HPDE6-E6E7 (cell line): ENCODE measurements around the gene ENOPH1.
"Not testable (repeated sequence)": the region's sequence is repeated elsewhere in the genome, so short reads cannot be mapped to it uniquely, and the experiment has no call there.

Experiments
- DNase-seq: peaks from one replicate; pipeline ENCODE4 v3.0.0; 2011; ENCODE audit warnings: missing footprints; ENCODE audit errors: extremely low spot score

Gene ENOPH1

GRCh38 chr4:82469791-82470345, 39.5 kb downstream of the ENOPH1 start:
- DNase-seq, result no peak

DNA sequence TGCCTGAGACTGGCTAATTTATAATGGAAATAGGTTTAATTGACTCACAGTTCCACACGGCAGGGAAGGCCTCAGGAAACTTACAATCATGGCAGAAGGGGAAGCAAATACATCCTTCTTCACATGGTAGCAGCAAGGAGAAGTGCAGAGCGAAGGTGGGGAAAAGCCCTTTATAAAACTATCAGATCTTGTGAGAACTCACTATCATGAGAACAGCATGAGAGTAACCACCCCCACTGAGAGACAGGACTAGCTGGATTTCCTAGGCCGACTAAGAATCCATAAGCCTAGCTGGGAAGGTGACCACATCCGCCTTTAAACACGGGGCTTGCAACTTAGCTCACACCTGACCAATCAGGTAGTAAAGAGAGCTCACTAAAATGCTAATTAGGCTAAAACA, 42.7 kb downstream of the ENOPH1 start:
- DNase-seq, result not testable (repeated sequence)

DNA sequence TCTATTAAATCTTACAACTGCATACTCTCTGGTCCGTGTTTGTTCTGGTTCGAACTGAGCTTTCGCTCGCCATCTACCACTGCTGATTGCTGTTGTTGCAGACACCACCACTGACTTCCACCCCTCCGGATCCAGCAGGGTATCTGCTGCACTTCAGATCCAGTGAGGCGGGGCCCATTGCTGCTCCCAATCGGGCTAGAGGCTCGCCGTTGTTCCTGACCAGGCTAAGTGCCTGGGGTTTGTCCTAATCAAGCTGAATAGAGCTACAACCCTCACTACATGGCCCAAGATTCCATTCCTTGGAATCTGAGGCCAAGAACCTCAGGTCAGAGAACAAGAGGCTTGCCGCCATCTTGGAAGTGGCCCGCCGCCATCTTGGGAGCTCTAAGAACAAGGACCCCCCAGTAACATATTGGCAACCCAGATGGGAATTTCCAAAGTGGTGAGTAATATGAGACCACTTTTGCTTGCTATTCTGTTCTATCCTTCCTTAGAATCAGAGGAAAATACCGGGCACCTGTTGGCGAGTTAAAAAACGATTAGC, 43.3 kb downstream of the ENOPH1 start:
- DNase-seq, result no peak

GRCh38 chr4:82475931-82476330, 45.5 kb downstream of the ENOPH1 start:
- DNase-seq, result not testable (repeated sequence)

DNA sequence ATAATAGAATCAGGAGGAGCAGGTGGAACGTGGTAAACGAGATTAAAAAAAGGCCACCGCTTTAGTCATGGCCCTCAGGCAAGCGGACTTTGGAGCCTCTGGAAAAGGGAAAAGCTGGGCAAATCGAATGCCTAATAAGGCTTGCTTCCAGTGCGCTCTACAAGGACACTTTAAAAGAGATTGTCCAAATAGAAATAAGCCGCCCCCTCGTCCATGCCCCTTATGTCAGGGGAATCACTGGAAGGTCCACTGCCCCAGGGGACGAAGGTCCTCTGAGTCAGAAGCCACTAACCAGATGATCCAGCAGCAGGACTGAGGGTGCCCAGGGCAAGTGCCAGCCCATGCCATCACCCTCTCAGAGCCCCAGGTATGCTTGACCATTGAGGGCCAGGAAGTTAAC, 47.1 kb downstream of the ENOPH1 start:
- DNase-seq, result not testable (repeated sequence)

DNA sequence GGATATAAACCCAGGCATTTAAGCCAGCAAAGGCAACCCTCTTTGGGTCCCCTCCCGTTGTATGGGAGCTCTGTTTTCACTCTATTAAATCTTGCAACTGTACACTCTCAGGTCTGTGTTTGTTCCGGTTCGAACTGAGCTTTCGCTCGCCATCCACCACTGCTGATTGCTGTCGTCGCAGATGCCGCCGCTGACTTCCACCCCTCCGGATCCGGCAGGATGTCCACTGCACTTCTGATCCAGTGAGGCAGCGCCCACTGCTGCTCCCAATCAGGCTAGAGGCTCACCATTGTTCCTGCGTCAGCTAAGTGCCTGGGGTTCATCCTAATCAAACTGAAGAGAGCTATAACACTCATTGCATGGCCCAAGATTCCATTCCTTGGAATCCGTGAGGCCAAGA, 49.2 kb downstream of the ENOPH1 start:
- no peak for DNase-seq

DNA sequence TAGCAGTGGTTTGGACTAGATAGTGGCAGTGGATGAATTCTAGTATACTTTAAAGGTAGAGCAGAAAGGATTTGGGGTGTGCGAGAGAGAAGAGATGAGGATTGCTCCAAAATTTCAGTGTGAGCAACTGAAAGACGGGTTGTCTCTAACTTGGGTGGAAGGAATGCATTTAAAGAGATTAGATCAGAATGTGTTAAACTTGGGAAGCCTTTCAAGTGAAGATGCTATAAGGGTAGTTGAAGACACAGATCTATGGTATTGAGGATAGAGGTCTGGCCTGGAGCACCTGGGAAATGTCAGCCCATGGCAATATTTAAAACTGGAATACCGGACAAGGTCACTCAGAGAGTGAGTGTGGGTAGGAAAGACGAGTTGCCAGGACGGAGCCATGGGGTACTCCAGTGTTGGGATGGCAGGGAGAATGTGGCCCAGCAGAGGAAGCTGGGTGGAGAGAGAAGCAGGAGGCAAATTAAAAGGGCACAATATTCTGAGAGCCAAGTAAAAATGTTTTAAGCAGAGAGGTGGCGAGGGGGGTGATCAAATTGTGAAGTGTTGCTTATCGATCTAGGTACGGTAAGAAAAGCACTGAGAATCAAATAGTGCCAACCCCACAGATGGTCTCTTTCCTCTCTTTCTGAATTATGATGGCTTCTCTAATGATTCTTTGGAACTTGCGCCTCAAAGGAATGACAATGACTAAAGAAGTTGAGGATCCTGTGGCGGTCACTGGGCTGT, 50.5 kb downstream of the ENOPH1 start:
- DNase-seq, result no peak

DNA sequence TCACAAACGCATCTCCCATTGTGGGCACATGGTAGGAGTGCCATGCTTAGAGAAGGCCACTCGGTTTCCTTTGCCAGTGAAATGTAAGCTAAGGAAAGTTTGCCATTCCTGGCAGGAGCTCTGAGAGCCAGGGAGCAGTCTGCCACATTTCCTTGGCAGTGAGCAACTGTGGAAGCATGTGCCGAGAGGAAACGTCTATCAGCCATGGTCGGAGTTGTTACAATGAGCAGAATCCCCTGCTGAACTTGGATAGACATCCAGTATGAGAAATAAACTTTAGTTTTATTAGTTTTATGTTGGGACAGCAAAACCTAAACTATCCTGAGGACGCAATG, 51.1 kb downstream of the ENOPH1 start:
- DNase-seq, result no peak

- DNase-seq, result no peak
Measured at GRCh38 chr4:82482387-82482786, 52.0 kb downstream of the ENOPH1 start.

DNA sequence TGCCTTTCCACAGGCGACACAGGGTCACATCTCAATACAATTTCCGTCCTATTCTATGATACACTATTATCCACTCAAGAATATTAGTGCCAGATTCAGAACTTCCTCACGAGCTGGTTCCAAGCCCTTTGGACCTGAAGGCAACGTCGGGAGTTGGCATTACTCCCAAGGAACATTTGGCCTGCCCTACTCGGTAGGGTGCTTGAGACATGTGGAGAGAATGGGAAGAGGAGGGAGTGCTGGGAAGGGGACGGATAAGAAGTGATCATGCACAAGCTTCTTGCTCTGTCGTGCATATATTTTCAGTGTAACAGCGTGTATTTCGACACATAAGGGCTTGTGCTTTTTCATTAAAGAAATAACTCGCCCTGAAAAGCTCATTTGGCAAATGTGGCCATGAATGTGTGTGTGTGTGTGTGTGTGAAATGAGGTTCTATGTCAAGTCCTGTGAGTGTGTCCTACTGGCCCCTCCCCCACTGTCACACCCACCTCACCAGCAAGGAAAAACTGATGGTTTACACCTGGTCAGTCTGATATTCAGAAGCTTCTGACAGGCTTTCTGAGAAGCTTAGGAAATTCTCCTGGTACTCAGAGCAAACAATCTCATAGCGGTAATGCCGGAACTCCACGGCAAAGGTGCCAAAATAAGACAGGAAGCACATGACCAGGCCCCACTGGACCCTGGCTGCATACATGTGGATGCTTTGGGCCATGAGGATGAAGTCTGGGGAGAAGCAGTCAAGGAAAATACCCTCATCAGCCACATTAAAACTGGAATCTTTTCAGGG, 54.8 kb downstream of the ENOPH1 start:
- no peak for DNase-seq

- DNase-seq, result no peak
Measured at GRCh38 chr4:82489076-82489475, 58.7 kb downstream of the ENOPH1 start.

GRCh38 chr4:82489987-82490386, 59.6 kb downstream of the ENOPH1 start:
- DNase-seq, result no peak

- DNase-seq, result no peak
Measured at GRCh38 chr4:82491251-82491960, 61.0 kb downstream of the ENOPH1 start.

GRCh38 chr4:82493721-82494425, 63.5 kb downstream of the ENOPH1 start:
- no peak for DNase-seq

DNA sequence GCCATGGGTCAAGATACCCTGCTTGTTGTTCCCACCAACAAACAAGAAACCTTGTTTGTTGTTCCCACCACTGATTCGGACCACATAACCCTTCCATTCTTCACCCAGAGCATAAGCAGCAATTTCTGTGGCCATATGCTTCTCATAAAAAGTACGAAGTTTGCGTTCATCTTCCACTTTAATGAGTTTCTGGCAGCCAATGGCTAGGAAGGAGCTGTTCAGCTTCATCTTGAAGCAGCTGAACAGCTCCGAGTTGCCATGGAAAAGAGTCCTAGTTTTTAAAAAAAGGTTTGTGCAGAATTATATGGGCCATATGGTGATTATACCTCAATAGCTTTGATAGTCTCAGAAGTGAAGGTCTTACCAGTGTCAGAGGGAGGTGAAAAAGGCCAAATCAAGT, 65.3 kb downstream of the ENOPH1 start:
- no peak for DNase-seq

DNA sequence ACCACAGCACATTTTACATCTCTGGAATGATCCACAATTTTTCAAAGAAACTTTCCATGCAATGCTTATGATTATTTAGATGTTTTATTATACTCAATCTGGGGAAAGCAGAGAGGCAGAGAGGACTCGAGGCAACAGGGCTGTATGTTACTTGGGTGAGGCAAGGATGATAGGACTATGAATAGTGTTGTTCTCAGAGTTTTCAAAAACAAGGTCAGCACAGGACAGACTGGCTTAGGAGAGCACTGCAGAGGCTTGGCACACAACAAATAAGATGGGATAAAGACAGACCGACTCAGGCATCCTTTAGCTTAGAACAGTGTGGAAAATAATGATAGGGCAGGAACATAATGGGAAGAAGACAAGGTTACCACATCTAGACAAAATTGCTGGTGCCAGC, 66.0 kb downstream of the ENOPH1 start:
- no peak for DNase-seq

- DNase-seq, result no peak
Measured at GRCh38 chr4:82499738-82500434, 69.5 kb downstream of the ENOPH1 start.

- DNase-seq, result no peak
Measured at GRCh38 chr4:82500435-82501153, 70.2 kb downstream of the ENOPH1 start.

- no peak for DNase-seq
Measured at GRCh38 chr4:82501154-82501442, 70.7 kb downstream of the ENOPH1 start.

- DNase-seq, result no peak
Measured at GRCh38 chr4:82508011-82508410, 77.6 kb downstream of the ENOPH1 start.
